Endodermal cell (in vitro differentiated cells): Measurements from ENCODE around the gene KLHL26. TPM values are rescaled to one million over a fixed set of nuclear protein-coding genes. Genes with fewer than 3 reads are reported as not detected.

Experiments used
- DNase-seq: peaks from one replicate; pipeline ENCODE4 v3.0.0-alpha.2; 2017
- H3K27ac ChIP-seq: 2 replicates; pipeline ENCODE4 v1.5.1; 2013; ENCODE audit warnings: mild to moderate bottlenecking, low read depth, low read length, moderate library complexity
- H3K27me3 ChIP-seq: 2 replicates; pipeline ENCODE4 v1.6.1; 2013; ENCODE audit warnings: mild to moderate bottlenecking, low read length, moderate library complexity; ENCODE audit not compliant: insufficient read depth, control insufficient read depth, poor library complexity, severe bottlenecking
- H3K36me3 ChIP-seq: 2 replicates; pipeline ENCODE4 v1.7.0; 2013; ENCODE audit warnings: mild to moderate bottlenecking, low read length, moderate library complexity; ENCODE audit not compliant: control insufficient read depth, insufficient read depth
- H3K4me1 ChIP-seq: one replicate; pipeline ENCODE4 v1.7.0; 2013; ENCODE audit warnings: low read length; ENCODE audit not compliant: control insufficient read depth, insufficient read depth
- H3K4me3 ChIP-seq: 2 replicates; pipeline ENCODE4 v1.5.1; 2013; ENCODE audit warnings: mild to moderate bottlenecking, low read length, moderate library complexity
- H3K9ac ChIP-seq: 2 replicates; pipeline ENCODE4 v1.6.1; 2013; ENCODE audit warnings: mild to moderate bottlenecking, low read length, moderate library complexity; ENCODE audit not compliant: poor library complexity, severe bottlenecking; ENCODE audit errors: extremely low read depth
- H3K9me3 ChIP-seq: 2 replicates; pipeline ENCODE4 v1.6.1; 2013; ENCODE audit warnings: mild to moderate bottlenecking, low read length, moderate library complexity; ENCODE audit not compliant: control insufficient read depth
- H3K27ac Mint-ChIP-seq: 2 replicates; pipeline ENCODE4 v1.8.0; 2020; ENCODE audit warnings: mixed read lengths
- H3K27me3 Mint-ChIP-seq: 2 replicates; pipeline ENCODE4 v1.8.0; 2021; ENCODE audit warnings: mild to moderate bottlenecking, mixed read lengths; ENCODE audit not compliant: insufficient read depth
- H3K36me3 Mint-ChIP-seq: 2 replicates; pipeline ENCODE4 v1.8.0; 2020; ENCODE audit warnings: low read depth, mixed read lengths
- H3K4me1 Mint-ChIP-seq: 2 replicates; pipeline ENCODE4 v1.8.0; 2020; ENCODE audit warnings: mixed read lengths
- H3K4me3 Mint-ChIP-seq: 2 replicates; pipeline ENCODE4 v1.8.0; 2020; ENCODE audit warnings: mild to moderate bottlenecking, moderate library complexity, mixed read lengths
- H3K9me3 Mint-ChIP-seq: 2 replicates; pipeline ENCODE4 v1.8.0; 2020; ENCODE audit warnings: mild to moderate bottlenecking, mixed read lengths
- CTCF ChIP-seq: fragments of 200-600 bp; sonication (generic); conservative IDR thresholded peaks from 2 replicates; pipeline ENCODE4 v1.5.0; 2021; ENCODE audit warnings: antibody characterized with exemption, mild to moderate bottlenecking
- WGBS, 2 experiments: methylation state at CpG; one replicate each; pipeline versions ENCODE4 v1.1.5 to v1.1.7; 2013; ENCODE audit warnings: missing lambda C conversion rate in 2 of 2, mixed read lengths in 1 of 2; ENCODE audit not compliant: insufficient coverage in 1 of 2, insufficient read length in 1 of 2; 5-methylcytosine and 5-hydroxymethylcytosine counted together
- total RNA-seq, 2 donors: library from RNA; stranded (reverse); fragmentation: NEBNext Ultra II Directional in 1 of 2; extraction: Animal tissue kit (Norgen Biotek cat#: 25700) in 1 of 2; gene quantifications; 2 replicates in 1 of 2; 3 replicates in 1 of 2; pipeline ENCODE4 v1.2.1, GENCODE V29; 2021

KLHL26 gene
- total RNA-seq, 2 donors from 2014 or later: 9.4 to 11.2 TPM

- peak overlapping the region; percentile 26 for H3K27ac Mint-ChIP-seq
- no peak overlapping the region for H3K4me3 Mint-ChIP-seq
- no peaks in the 10 kb centered on the region for H3K9me3 ChIP-seq
- no peaks in the 10 kb centered on the region for H3K9me3 Mint-ChIP-seq
- H3K4me1 Mint-ChIP-seq: no peaks in the 10 kb centered on the region
- no peak overlapping the region for H3K4me3 ChIP-seq
- no peaks in the 10 kb centered on the region for H3K36me3 Mint-ChIP-seq
- H3K27ac ChIP-seq: peak overlapping the region; percentile 75
- no peaks in the 10 kb centered on the region for H3K36me3 ChIP-seq
- no peak for TF ChIP-seq CTCF
- peak; percentile 74 for DNase-seq
- no peaks in the 10 kb centered on the region for H3K27me3 Mint-ChIP-seq
- no peaks in the 10 kb centered on the region for H3K27me3 ChIP-seq
- no peak overlapping the region for H3K9ac ChIP-seq
- no peaks in the 10 kb centered on the region for H3K4me1 ChIP-seq
- WGBS, 2 experiments: 27 to 74% methylated on average over 2 to 20 of the region's 20 CpGs
Observed at GRCh38 chr19:18657590-18658365, 20.9 kb downstream of the KLHL26 start.

- H3K27ac Mint-ChIP-seq: peak overlapping the region; percentile 26
- H3K27me3 Mint-ChIP-seq: no peaks in the 10 kb centered on the region
- no peaks in the 10 kb centered on the region for H3K9me3 Mint-ChIP-seq
- H3K4me1 Mint-ChIP-seq: peaks cover 4% of the 10 kb centered on the region
- H3K27me3 ChIP-seq: no peaks in the 10 kb centered on the region
- peak; percentile 39 for DNase-seq
- H3K4me3 Mint-ChIP-seq: no peak overlapping the region
- H3K4me1 ChIP-seq: no peaks in the 10 kb centered on the region
- no peak for TF ChIP-seq CTCF
- 81 to 89% methylated on average over 4 of the region's 4 CpGs for WGBS, 2 experiments
- H3K9ac ChIP-seq: no peak overlapping the region
- H3K36me3 Mint-ChIP-seq: no peaks in the 10 kb centered on the region
- H3K27ac ChIP-seq: peak overlapping the region; percentile 75
- no peak overlapping the region for H3K4me3 ChIP-seq
- no peaks in the 10 kb centered on the region for H3K36me3 ChIP-seq
- no peaks in the 10 kb centered on the region for H3K9me3 ChIP-seq
Observed at GRCh38 chr19:18658366-18658855, 21.6 kb downstream of the KLHL26 start.

- Mint-ChIP-seq H3K27me3 (no peaks in the 10 kb centered on the region), H3K9me3 (no peaks in the 10 kb centered on the region), H3K36me3 (no peaks in the 10 kb centered on the region), H3K4me3 (no peak overlapping the region), H3K27ac (peak overlapping the region; percentile 17), H3K4me1 (peaks cover 5% of the 10 kb centered on the region)
- Histone ChIP-seq H3K27ac (no peak overlapping the region), H3K4me1 (no peaks in the 10 kb centered on the region), H3K4me3 (no peak overlapping the region), H3K9ac (no peak overlapping the region), H3K27me3 (no peaks in the 10 kb centered on the region), H3K36me3 (no peaks in the 10 kb centered on the region), H3K9me3 (no peaks in the 10 kb centered on the region)
- 85 to 92% methylated on average over 19 to 30 of the region's 30 CpGs for WGBS, 2 experiments
- no peak for TF ChIP-seq CTCF
- DNase-seq: peak; percentile 42
Observed at GRCh38 chr19:18659281-18660050, 22.6 kb downstream of the KLHL26 start.
